K562 (cell line): ENCODE data around the gene PSD4. TPM values are rescaled to one million over a fixed set of nuclear protein-coding genes. Genes with fewer than 3 reads are reported as not detected.

ENCODE experiments used
- ATAC-seq: fragments of 200-7000 bp; cut with Tn5 transposase; 3 replicates; pipeline ENCODE4 v1.9.1; 2020; ENCODE audit warnings: moderate library complexity
- BruUV-seq: library from RNA; stranded (reverse); fragments of 400-500 nt; replicated peaks from 2 replicates; lab custom pipeline; 2021; lab: Mats Ljungman, UMichigan
- CTCF ChIA-PET: fragments of 300-600 bp; formaldehyde crosslinking; extraction: SDS; loops from one replicate; lab custom pipeline; 2021; ENCODE audit warnings: low intra/inter-chr PET ratio; lab: Yijun Ruan, JAX
- POLR2A ChIA-PET: fragments of 300-600, 350-650 bp; sonication (Branson Sonifier 250); formaldehyde crosslinking; extraction: SDS; loops from one replicate; lab custom pipeline; 2021; ENCODE audit warnings: antibody characterized with exemption, inconsistent platforms; lab: Yijun Ruan, JAX
- DNase-seq, 4 experiments: peaks; one replicate each; pipeline versions ENCODE4 v3.0.0 to v3.0.0-alpha.2; 2011 to 2018; ENCODE audit warnings: low spot score in 3 of 4, mixed read lengths in 3 of 4; ENCODE audit errors: extremely low read depth in 1 of 4
- FAIRE-seq: peaks from 2 replicates; lab custom pipeline; 2011; peaks lifted over from hg19 to GRCh38; lab: Jason Lieb, UNC
- H2AFZ ChIP-seq: 2 replicates; pipeline ENCODE4 v1.6.0; 2011; ENCODE audit warnings: low read depth, low read length, control low read depth, inconsistent platforms
- H3K27ac ChIP-seq: fragments of 200-600 bp; 3 replicates; pipeline ENCODE4 v1.8.0; 2011; ENCODE audit warnings: low read depth, mild to moderate bottlenecking, control low read depth, inconsistent platforms, low read length, moderate library complexity, mixed read lengths; ENCODE audit errors: extremely low read depth
- H3K27me3 ChIP-seq, 2 experiments: fragments of 300-600 bp in 1 of 2; 2 replicates in 1 of 2; 3 replicates in 1 of 2; pipeline versions ENCODE4 v1.6.0 to v1.8.0; 2011; ENCODE audit warnings: inconsistent platforms in 2 of 2, low read length in 2 of 2, mild to moderate bottlenecking in 1 of 2, mixed read lengths in 1 of 2, moderate library complexity in 1 of 2; ENCODE audit not compliant: control insufficient read depth in 2 of 2, insufficient read depth in 2 of 2
- H3K36me3 ChIP-seq: fragments of 300-600 bp; 3 replicates; pipeline ENCODE4 v1.8.0; 2011; ENCODE audit warnings: mild to moderate bottlenecking, low read length, inconsistent platforms; ENCODE audit not compliant: control insufficient read depth, insufficient read depth
- H3K4me1 ChIP-seq, 2 experiments: fragments of 200-600 bp in 1 of 2; replicated peaks in 1 of 2; 2 replicates in 1 of 2; 3 replicates in 1 of 2; pipeline versions ENCODE4 v1.5.1 to v1.8.0; 2011; ENCODE audit warnings: inconsistent platforms in 2 of 2, low read length in 2 of 2, mild to moderate bottlenecking in 1 of 2, mixed read lengths in 1 of 2, moderate library complexity in 1 of 2; ENCODE audit not compliant: control insufficient read depth in 2 of 2, insufficient read depth in 2 of 2
- H3K4me2 ChIP-seq: 2 replicates; pipeline ENCODE4 v1.6.1; 2011; ENCODE audit warnings: low read length, control low read depth, inconsistent platforms, mixed read lengths; ENCODE audit not compliant: insufficient read depth
- H3K4me3 ChIP-seq: fragments of 200-600 bp; sonication (generic), shearing (Covaris generic); 2 replicates; pipeline ENCODE4 v1.5.1; 2016; ENCODE audit warnings: control low read depth, inconsistent platforms
- H3K79me2 ChIP-seq: fragments of 200-600 bp; 3 replicates; pipeline ENCODE4 v1.8.0; 2011; ENCODE audit warnings: low read length, inconsistent platforms; ENCODE audit not compliant: control insufficient read depth, insufficient read depth
- H3K9ac ChIP-seq, 2 experiments: 2 replicates each; pipeline versions ENCODE4 v1.6.0 to v1.6.1; 2011; ENCODE audit warnings: low read depth in 2 of 2, low read length in 2 of 2, control low read depth in 1 of 2, inconsistent platforms in 1 of 2, mild to moderate bottlenecking in 1 of 2, mixed read lengths in 1 of 2; ENCODE audit not compliant: insufficient read depth in 1 of 2
- H3K9me1 ChIP-seq: one replicate; pipeline ENCODE4 v1.6.0; 2011; ENCODE audit warnings: inconsistent platforms, mild to moderate bottlenecking, low read length, moderate library complexity; ENCODE audit not compliant: control insufficient read depth, insufficient read depth
- H3K9me3 ChIP-seq: replicated peaks from 2 replicates; pipeline ENCODE4 v1.5.1; 2011; ENCODE audit warnings: low read depth, low read length, inconsistent platforms; ENCODE audit not compliant: control insufficient read depth, insufficient read depth
- H4K20me1 ChIP-seq: replicated peaks from 2 replicates; pipeline ENCODE4 v1.6.1; 2011; ENCODE audit warnings: low read length, inconsistent platforms, mixed read lengths; ENCODE audit not compliant: control insufficient read depth, insufficient read depth
- ARID2 ChIP-seq: fragments of 450-650 bp; IDR thresholded peaks from 2 replicates; pipeline ENCODE4 v1.6.1; 2017; ENCODE audit warnings: antibody characterized with exemption, mild to moderate bottlenecking
- C11orf30 ChIP-seq: fragments of 450-650 bp; IDR thresholded peaks from 2 replicates; pipeline ENCODE4 v1.6.1; 2016; ENCODE audit warnings: low read depth, mild to moderate bottlenecking
- CREBBP ChIP-seq: IDR thresholded peaks from one replicate; pipeline ENCODE4 v1.6.1; 2012; ENCODE audit warnings: low read depth, mild to moderate bottlenecking, control low read depth, inconsistent platforms, low read length
- EWSR1 ChIP-seq: fragments of 450-650 bp; IDR thresholded peaks from 2 replicates; pipeline ENCODE4 v1.6.1; 2018; ENCODE audit warnings: borderline replicate concordance, mild to moderate bottlenecking, low read depth, moderate library complexity; ENCODE audit not compliant: partially characterized antibody
- HDAC8 ChIP-seq: fragments of 450-650 bp; IDR thresholded peaks from 2 replicates; pipeline ENCODE4 v1.6.1; 2016; ENCODE audit warnings: mild to moderate bottlenecking, missing genetic modification characterization, moderate library complexity, missing compliant biosample characterization
- KDM1A ChIP-seq, 2 experiments: fragments of 450-650 bp; IDR thresholded peaks; 2 replicates each; pipeline ENCODE4 v1.6.1; 2016; ENCODE audit warnings: mild to moderate bottlenecking in 2 of 2
- MBD2 ChIP-seq: sonication (generic); IDR thresholded peaks from 2 replicates; pipeline ENCODE4 v1.6.1; 2016; ENCODE audit warnings: low read depth, borderline replicate concordance
- ZNF224 ChIP-seq: sonication (generic); formaldehyde crosslinking; IDR thresholded peaks from 2 replicates; pipeline ENCODE4 v1.8.0; 2022; ENCODE audit warnings: mild to moderate bottlenecking, missing genetic modification reagents
- WGBS: fragments of 100-300 bp; shearing (Covaris generic); methylation state at CpG from one replicate; pipeline ENCODE4 v1.1.6; 2016; ENCODE audit warnings: low coverage, mixed read lengths; ENCODE audit not compliant: insufficient coverage; ENCODE audit errors: missing lambda C conversion rate; 5-methylcytosine and 5-hydroxymethylcytosine counted together
- in situ Hi-C: fragments of 300-500 bp; cut with MboI; formaldehyde crosslinking; loops from 4 replicates; pipeline ENCODE4 v1.15.0; 2018; ENCODE audit warnings: inconsistent platforms, mixed read lengths
- intact Hi-C: fragments of 100-400 bp; cut with micrococcal nuclease; formaldehyde crosslinking; loops from 2 replicates; pipeline ENCODE4 v1.14.2; 2022
- polyA plus RNA-seq, 8 experiments: library from polyadenylated mRNA; depleted of rRNA in 4 of 8; stranded (reverse) in 5 of 8; unstranded in 3 of 8; fragments of >200 nt; fragmentation: Nextera tagmentation in 2 of 8; fragmentation: Illumina TruSeq in 1 of 8; extraction: Ambion mirVana in 2 of 8; extraction: Trizol in 1 of 8; gene quantifications; 2 replicates each; pipeline versions ENCODE4 v1.2.1 to v1.2.3, GENCODE V29; 2011 to 2014; ENCODE audit warnings: inconsistent platforms in 1 of 8, missing spikeins in 1 of 8
- total RNA-seq, 7 experiments: library from RNA; depleted of rRNA in 6 of 7; stranded (reverse); fragments of >200 nt in 6 of 7; fragmentation: Illumina TruSeq in 2 of 7; extraction: Trizol in 2 of 7; gene quantifications; 2 replicates each; pipeline versions ENCODE4 v1.2.1 to v1.2.3, GENCODE V29; 2011 to 2021; ENCODE audit warnings: low replicate concordance in 1 of 7
- TF ChIP-seq, protein P1 (sequence below), 2 experiments: fragments of 450-650 bp; IDR thresholded peaks; 2 replicates each; pipeline ENCODE4 v1.6.1; 2016

The PSD4 gene
- total and polyA plus RNA-seq, 9 of the 15 experiments (the other 6 are each of a cell fraction or from before 2014, with no cell fraction given) = 0.46 to 54.0 (median 20.8) TPM

GRCh38 chr2:113209646-113210171 lies 35.9 kb downstream of the PSD4 start:
- Histone ChIP-seq H3K9ac (0 out of 4 replicates have a peak overlapping the region, but pooled peaks of 1 of the 2 experiments have one; percentile 4), H3K9me3 (no peaks in the 10 kb centered on the region), H3K79me2 (no peaks in the 10 kb centered on the region), H3K36me3 (no peaks in the 10 kb centered on the region), H3K4me2 (no peak overlapping the region), H3K27ac (no peak overlapping the region), H3K27me3 (peaks cover 2 to 13% of the 10 kb centered on the region in 2 experiments; a peak in 3 of 5 replicates), H2AFZ (no peak overlapping the region), H3K4me1 (peaks cover 3 to 4% of the 10 kb centered on the region in 2 experiments; a peak in 4 of 5 replicates), H3K9me1 (no peaks in the 10 kb centered on the region), H3K4me3 (no peak overlapping the region), H4K20me1 (no peaks in the 10 kb centered on the region)
- intact Hi-C loops (no loop called here), in situ Hi-C loops (loop anchor here (5.0 kb wide), 1 partner anchor 163 kb away; no protein-coding TSS in a partner anchor)
- TF ChIP-seq CREBBP (no peak), EWSR1 (no peak), HDAC8 (tag) (no peak), C11orf30 (no peak), ARID2 (no peak), KDM1A (IDR thresholded peaks at IDR 0.05) (no peak), ZNF224 (CRISPR knock-in tag) (no peak), MBD2 (no peak)
- TF ChIP-seq, protein P1, sequence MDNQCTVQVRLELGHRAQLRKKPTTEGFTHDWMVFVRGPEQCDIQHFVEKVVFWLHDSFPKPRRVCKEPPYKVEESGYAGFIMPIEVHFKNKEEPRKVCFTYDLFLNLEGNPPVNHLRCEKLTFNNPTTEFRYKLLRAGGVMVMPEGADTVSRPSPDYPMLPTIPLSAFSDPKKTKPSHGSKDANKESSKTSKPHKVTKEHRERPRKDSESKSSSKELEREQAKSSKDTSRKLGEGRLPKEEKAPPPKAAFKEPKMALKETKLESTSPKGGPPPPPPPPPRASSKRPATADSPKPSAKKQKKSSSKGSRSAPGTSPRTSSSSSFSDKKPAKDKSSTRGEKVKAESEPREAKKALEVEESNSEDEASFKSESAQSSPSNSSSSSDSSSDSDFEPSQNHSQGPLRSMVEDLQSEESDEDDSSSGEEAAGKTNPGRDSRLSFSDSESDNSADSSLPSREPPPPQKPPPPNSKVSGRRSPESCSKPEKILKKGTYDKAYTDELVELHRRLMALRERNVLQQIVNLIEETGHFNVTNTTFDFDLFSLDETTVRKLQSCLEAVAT (IDR thresholded peaks at IDR 0.05) = no peak
- CTCF ChIA-PET = no interaction called here
- no TSS peak for BruUV-seq
- no peak for ATAC-seq
- DNase-seq = no peak
- WGBS = 21% methylated on average over 10 of the region's 15 CpGs
- FAIRE-seq = no peak
- POLR2A ChIA-PET = no interaction called here
